Measurements from ENCODE around the gene MRPS5.

- no peak for TF ChIP-seq CTCF (IDR thresholded peaks at IDR 0.05; ENCODE audit: insufficient read depth, low read depth, low read length)
- no peak for TF ChIP-seq EZH2 (IDR thresholded peaks at IDR 0.05; ENCODE audit: insufficient read depth, low read length)
Observed at GRCh38 chr2:95071856-95072255, 49.8 kb downstream of the MRPS5 start.

Measured in astrocyte (in vitro differentiated cells and primary cell).